HCT116 (cell line): ENCODE measurements around the gene NUCB1. TPM values are rescaled to one million over a fixed set of nuclear protein-coding genes. Genes with fewer than 3 reads are reported as not detected.

Source experiments
- ATAC-seq: fragments of 200-7000 bp; cut with Tn5 transposase; 2 replicates; pipeline ENCODE4 v1.9.1; 2020; ENCODE audit warnings: mild to moderate bottlenecking, moderate library complexity
- BruUV-seq: library from RNA; stranded (reverse); fragments of 400-500 nt; replicated peaks from 2 replicates; lab custom pipeline; 2021; lab: Mats Ljungman, UMichigan
- CTCF ChIA-PET: fragments of 300-600 bp; sonication (Branson Sonifier 250); formaldehyde crosslinking; loops from one replicate; lab custom pipeline; 2021; ENCODE audit warnings: antibody characterized with exemption; lab: Charles Lee
- POLR2A ChIA-PET: fragments of 300-600, 350-600 bp; sonication (Branson Sonifier 250); formaldehyde crosslinking; loops from one replicate; lab custom pipeline; 2021; ENCODE audit warnings: antibody characterized with exemption; lab: Charles Lee
- RAD21 ChIA-PET, 2 experiments: fragments of 300-600 bp; sonication (Branson Sonifier 250); formaldehyde crosslinking; loops; one replicate each; lab custom pipeline; 2023; ENCODE audit warnings: low total read pairs in 2 of 2; ENCODE audit not compliant: uncharacterized antibody in 2 of 2, unreplicated experiment in 2 of 2, low non-redundant PET in 1 of 2; lab: Charles Lee
- DNase-seq: peaks from one replicate; pipeline ENCODE4 v3.0.0-alpha.2; 2010; ENCODE audit warnings: low read depth, low spot score
- H2AFZ ChIP-seq: fragments of 200-600 bp; shearing (Covaris generic), sonication (generic); 2 replicates; pipeline ENCODE4 v1.6.1; 2017; ENCODE audit warnings: low read depth, mixed run types, mixed read lengths, antibody characterized with exemption, low read length; ENCODE audit not compliant: poor library complexity, severe bottlenecking
- H3K27ac ChIP-seq: 2 replicates; pipeline ENCODE4 v1.5.1; 2012; ENCODE audit warnings: low read depth, low read length
- H3K27me3 ChIP-seq: fragments of 200-600 bp; sonication (generic); 2 replicates; pipeline ENCODE4 v1.6.1; 2016; ENCODE audit warnings: mixed run types, low read length, mixed read lengths; ENCODE audit not compliant: insufficient read depth
- H3K36me3 ChIP-seq, 2 experiments: fragments of 200-500 bp in 1 of 2; fragments of 200-600 bp in 1 of 2; sonication (Bioruptor generic) in 1 of 2; sonication (generic) in 1 of 2; 2 replicates each; pipeline versions ENCODE4 v1.5.1 to v1.6.1; 2014 to 2016; ENCODE audit warnings: low read length in 2 of 2, inconsistent platforms in 1 of 2, mixed read lengths in 1 of 2, mixed run types in 1 of 2; ENCODE audit not compliant: insufficient read depth in 2 of 2, control insufficient read depth in 1 of 2
- H3K4me1 ChIP-seq, 2 experiments: fragments of 200-600 bp in 1 of 2; sonication (generic) in 1 of 2; 2 replicates each; pipeline versions ENCODE4 v1.5.1 to v1.6.1; 2012 to 2017; ENCODE audit warnings: low read length in 2 of 2, inconsistent platforms in 1 of 2, mild to moderate bottlenecking in 1 of 2, mixed read lengths in 1 of 2, mixed run types in 1 of 2, moderate library complexity in 1 of 2; ENCODE audit not compliant: insufficient read depth in 2 of 2, control insufficient read depth in 1 of 2
- H3K4me2 ChIP-seq: fragments of 200-600 bp; sonication (generic); 2 replicates; pipeline ENCODE4 v1.6.1; 2017; ENCODE audit warnings: mixed run types, low read length, mixed read lengths
- H3K4me3 ChIP-seq, 2 experiments: fragments of 200-600 bp in 1 of 2; sonication (generic) in 1 of 2; replicated peaks in 1 of 2; 2 replicates each; pipeline ENCODE4 v1.5.1; 2011 to 2016; ENCODE audit warnings: low read length in 2 of 2, control low read depth in 1 of 2, low read depth in 1 of 2, mild to moderate bottlenecking in 1 of 2, mixed read lengths in 1 of 2, mixed run types in 1 of 2
- H3K79me2 ChIP-seq: fragments of 200-600 bp; sonication (generic); 2 replicates; pipeline ENCODE4 v1.6.1; 2017; ENCODE audit warnings: mild to moderate bottlenecking, mixed run types, low read length, moderate library complexity, mixed read lengths; ENCODE audit not compliant: insufficient read depth
- H3K9ac ChIP-seq: fragments of 200-600 bp; sonication (generic); 2 replicates; pipeline ENCODE4 v1.6.1; 2016; ENCODE audit warnings: low read length, mixed read lengths
- H3K9me2 ChIP-seq: fragments of 200-600 bp; sonication (generic), shearing (Covaris generic); 2 replicates; pipeline ENCODE4 v1.6.1; 2017; ENCODE audit warnings: mixed run types, mild to moderate bottlenecking, moderate library complexity; ENCODE audit not compliant: insufficient read depth
- H3K9me3 ChIP-seq, 2 experiments: fragments of 200-500 bp in 1 of 2; fragments of 200-600 bp in 1 of 2; sonication (Bioruptor generic) in 1 of 2; sonication (generic) in 1 of 2; 2 replicates each; pipeline ENCODE4 v1.6.1; 2014 to 2017; ENCODE audit warnings: low read length in 2 of 2, mixed read lengths in 2 of 2, inconsistent platforms in 1 of 2, low read depth in 1 of 2, mild to moderate bottlenecking in 1 of 2, mixed run types in 1 of 2, moderate library complexity in 1 of 2; ENCODE audit not compliant: control insufficient read depth in 1 of 2, insufficient read depth in 1 of 2
- H4K20me1 ChIP-seq: fragments of 200-600 bp; sonication (generic), shearing (Covaris generic); 2 replicates; pipeline ENCODE4 v1.6.1; 2017; ENCODE audit warnings: mixed run types, mild to moderate bottlenecking, moderate library complexity; ENCODE audit not compliant: insufficient read depth
- ATF3 ChIP-seq: IDR thresholded peaks from 2 replicates; pipeline ENCODE4 v1.6.1; 2012
- CEBPB ChIP-seq: IDR thresholded peaks from 2 replicates; pipeline ENCODE4 v1.6.1; 2012; ENCODE audit warnings: low read depth
- EGR1 ChIP-seq: IDR thresholded peaks from 2 replicates; pipeline ENCODE4 v1.6.1; 2012; ENCODE audit warnings: low read depth
- ELF1 ChIP-seq: IDR thresholded peaks from 2 replicates; pipeline ENCODE4 v1.6.1; 2012; ENCODE audit warnings: low read depth, borderline replicate concordance
- EZH2 ChIP-seq: fragments of 200-600 bp; sonication (generic); IDR thresholded peaks from 2 replicates; pipeline ENCODE4 v1.6.1; 2017; ENCODE audit warnings: antibody characterized with exemption, mixed run types
- EZH2phosphoT487 ChIP-seq: fragments of 200-600 bp; IDR thresholded peaks from 2 replicates; pipeline ENCODE4 v1.6.1; 2018; ENCODE audit warnings: antibody characterized with exemption, borderline replicate concordance
- JUND ChIP-seq: IDR thresholded peaks from 2 replicates; pipeline ENCODE4 v1.6.1; 2012
- POLR2A ChIP-seq: IDR thresholded peaks from 2 replicates; pipeline ENCODE4 v1.7.0; 2011; ENCODE audit warnings: borderline replicate concordance; ENCODE audit not compliant: insufficient read depth, insufficient read length; ENCODE audit errors: extremely low read depth
- POLR2AphosphoS5 ChIP-seq: IDR thresholded peaks from 2 replicates; pipeline ENCODE4 v1.6.1; 2011; ENCODE audit warnings: mild to moderate bottlenecking, low read depth, low read length, moderate library complexity
- SIN3A ChIP-seq: IDR thresholded peaks from 2 replicates; pipeline ENCODE4 v1.6.1; 2012; ENCODE audit warnings: low read depth
- SP1 ChIP-seq: IDR thresholded peaks from 2 replicates; pipeline ENCODE4 v1.6.1; 2012; ENCODE audit warnings: low read depth
- SRF ChIP-seq: IDR thresholded peaks from 2 replicates; pipeline ENCODE4 v1.6.1; 2012; ENCODE audit warnings: low read depth
- TCF7L2 ChIP-seq: IDR thresholded peaks from 2 replicates; pipeline ENCODE4 v1.7.0; 2011; ENCODE audit warnings: borderline replicate concordance, inconsistent platforms; ENCODE audit not compliant: insufficient read depth, insufficient read length; ENCODE audit errors: extremely low read depth
- YY1 ChIP-seq: IDR thresholded peaks from 2 replicates; pipeline ENCODE4 v1.6.1; 2011; ENCODE audit warnings: low read length, low read depth, moderate library complexity, mild to moderate bottlenecking; ENCODE audit not compliant: insufficient replicate concordance; ENCODE audit errors: extremely low read depth
- ZFX ChIP-seq: fragments of 450-650 bp; IDR thresholded peaks from 2 replicates; pipeline ENCODE4 v1.6.1; 2017
- ZNF274 ChIP-seq: fragments of 200-500 bp; sonication (Bioruptor generic); IDR thresholded peaks from 2 replicates; pipeline ENCODE4 v1.6.1; 2014; ENCODE audit warnings: mild to moderate bottlenecking, low read depth, low read length, inconsistent platforms
- intact Hi-C: fragments of 100-400 bp; cut with micrococcal nuclease; formaldehyde crosslinking; loops from 2 replicates; pipeline ENCODE4 v1.10.0; 2022
- total RNA-seq: library from RNA; stranded (reverse); gene quantifications from one replicate; pipeline ENCODE4 v1.2.1, GENCODE V29; 2021; ENCODE audit not compliant: unreplicated experiment
- TF ChIP-seq, protein P1 (sequence below): IDR thresholded peaks from 2 replicates; pipeline ENCODE4 v1.6.1; 2011; ENCODE audit warnings: mild to moderate bottlenecking, low read length, moderate library complexity; ENCODE audit not compliant: insufficient replicate concordance; ENCODE audit errors: extremely low read depth

The NUCB1 gene
- total RNA-seq, 1 experiment from 2014 or later: 88.8 TPM

GRCh38 chr19:48913114-48913889 is 13.2 kb downstream of the NUCB1 start:
- Histone ChIP-seq H3K27ac (no peak overlapping the region), H3K27me3 (no peaks in the 10 kb centered on the region), H3K36me3 (peaks cover 7 to 18% of the 10 kb centered on the region in 2 experiments), H3K4me1 (no peaks in the 10 kb centered on the region), H3K9ac (no peak overlapping the region), H2AFZ (no peak overlapping the region), H3K4me2 (no peak overlapping the region), H3K79me2 (no peaks in the 10 kb centered on the region), H3K9me2 (no peaks in the 10 kb centered on the region), H3K4me3 (no peak overlapping the region), H4K20me1 (no peaks in the 10 kb centered on the region), H3K9me3 (no peaks in the 10 kb centered on the region)
- TF ChIP-seq EGR1: no peak
- no peak for TF ChIP-seq SIN3A
- TF ChIP-seq YY1: no peak
- no peak for TF ChIP-seq ZNF274
- no peak for TF ChIP-seq SP1
- no peak for TF ChIP-seq POLR2AphosphoS5
- TF ChIP-seq TCF7L2: no peak
- no peak for TF ChIP-seq SRF
- TF ChIP-seq ATF3: no peak
- no peak for TF ChIP-seq CEBPB
- no peak for TF ChIP-seq ZFX
- TF ChIP-seq JUND: no peak
- TF ChIP-seq ELF1: no peak
- TF ChIP-seq POLR2A: no peak
- TF ChIP-seq, protein P1, sequence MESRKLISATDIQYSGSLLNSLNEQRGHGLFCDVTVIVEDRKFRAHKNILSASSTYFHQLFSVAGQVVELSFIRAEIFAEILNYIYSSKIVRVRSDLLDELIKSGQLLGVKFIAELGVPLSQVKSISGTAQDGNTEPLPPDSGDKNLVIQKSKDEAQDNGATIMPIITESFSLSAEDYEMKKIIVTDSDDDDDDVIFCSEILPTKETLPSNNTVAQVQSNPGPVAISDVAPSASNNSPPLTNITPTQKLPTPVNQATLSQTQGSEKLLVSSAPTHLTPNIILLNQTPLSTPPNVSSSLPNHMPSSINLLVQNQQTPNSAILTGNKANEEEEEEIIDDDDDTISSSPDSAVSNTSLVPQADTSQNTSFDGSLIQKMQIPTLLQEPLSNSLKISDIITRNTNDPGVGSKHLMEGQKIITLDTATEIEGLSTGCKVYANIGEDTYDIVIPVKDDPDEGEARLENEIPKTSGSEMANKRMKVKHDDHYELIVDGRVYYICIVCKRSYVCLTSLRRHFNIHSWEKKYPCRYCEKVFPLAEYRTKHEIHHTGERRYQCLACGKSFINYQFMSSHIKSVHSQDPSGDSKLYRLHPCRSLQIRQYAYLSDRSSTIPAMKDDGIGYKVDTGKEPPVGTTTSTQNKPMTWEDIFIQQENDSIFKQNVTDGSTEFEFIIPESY: no peak
- no peak for TF ChIP-seq EZH2
- no peak for TF ChIP-seq EZH2phosphoT487
- POLR2A ChIA-PET: interaction anchor here (1.8 kb wide), 1 partner anchor 13 kb away, joined by 5 read pairs; the partner anchor contains the start of gene NUCB1
- intact Hi-C loops: no loop called here
- BruUV-seq: no TSS peak
- CTCF ChIA-PET: interaction anchor here (1.6 kb wide), 1 partner anchor 13 kb away, joined by 3 read pairs; the partner anchor contains the start of gene NUCB1
- RAD21 ChIA-PET: no interaction called here
- ATAC-seq (peak; percentile 67), DNase-seq (no peak)
